ENCODE results near the gene KCNIP1. TPM values are rescaled to one million over a fixed set of nuclear protein-coding genes. Genes with fewer than 3 reads are reported as not detected.
"Not testable (repeated sequence)": the region's sequence is repeated elsewhere in the genome, so short reads cannot be mapped to it uniquely, and the experiment has no call there.

KCNIP1 gene
- total RNA-seq, 2 experiments from 2014 or later = not detected

DNA sequence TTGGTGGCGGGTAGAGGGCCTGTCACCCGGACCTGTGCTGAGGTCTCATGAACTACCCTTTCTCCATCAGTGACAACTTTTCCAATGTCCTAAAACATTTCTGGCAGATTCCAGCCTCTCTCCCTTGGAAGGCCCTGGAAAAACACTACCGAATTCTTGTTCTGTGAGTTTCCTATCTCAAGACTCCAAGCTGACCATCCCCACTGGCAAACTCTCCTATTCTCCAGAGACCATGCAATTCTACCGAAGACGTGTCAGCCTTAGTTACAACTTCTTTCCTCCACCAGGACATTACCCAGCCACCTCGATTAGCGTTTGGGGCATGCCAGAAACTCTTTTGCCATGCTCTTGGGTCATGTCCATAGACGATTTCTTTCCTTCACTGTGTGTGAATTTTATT lies 252.9 kb downstream of the KCNIP1 start:
- POLR2A ChIA-PET = no interaction called here

GRCh38 chr5:170757182-170757601 lies 253.4 kb downstream of the KCNIP1 start:
- Mint-ChIP-seq H3K27me3 (no peaks in the 10 kb centered on the region), H3K4me3 (no peak overlapping the region), H3K9me3 (no peaks in the 10 kb centered on the region), H3K4me1 (no peaks in the 10 kb centered on the region), H3K36me3 (ENCODE audit: low read depth) (no peaks in the 10 kb centered on the region), H3K27ac (no peak overlapping the region)
- CTCF ChIA-PET = no interaction called here
- POLR2A ChIA-PET = no interaction called here
- no peak for DNase-seq

More for the DNA sequence above, 252.9 kb downstream of the KCNIP1 start:
- H3K27me3 Mint-ChIP-seq = no peaks in the 10 kb centered on the region
- H3K9me3 Mint-ChIP-seq = no peaks in the 10 kb centered on the region
- H3K4me1 Mint-ChIP-seq = no peaks in the 10 kb centered on the region
- no peak overlapping the region for H3K4me3 Mint-ChIP-seq
- CTCF ChIA-PET = no interaction called here
- H3K27ac Mint-ChIP-seq = no peak overlapping the region
- H3K36me3 Mint-ChIP-seq (ENCODE audit: low read depth) = no peaks in the 10 kb centered on the region
- no peak for DNase-seq

- no peak for DNase-seq
- Mint-ChIP-seq H3K36me3 (ENCODE audit: low read depth) (no peaks in the 10 kb centered on the region), H3K9me3 (no peaks in the 10 kb centered on the region), H3K27me3 (no peaks in the 10 kb centered on the region), H3K4me1 (no peaks in the 10 kb centered on the region), H3K27ac (no peak overlapping the region), H3K4me3 (no peak overlapping the region)
- POLR2A ChIA-PET = no interaction called here
- CTCF ChIA-PET = no interaction called here
These were observed 253.8 kb downstream of the KCNIP1 start for GRCh38 chr5:170757669-170758068.

DNA sequence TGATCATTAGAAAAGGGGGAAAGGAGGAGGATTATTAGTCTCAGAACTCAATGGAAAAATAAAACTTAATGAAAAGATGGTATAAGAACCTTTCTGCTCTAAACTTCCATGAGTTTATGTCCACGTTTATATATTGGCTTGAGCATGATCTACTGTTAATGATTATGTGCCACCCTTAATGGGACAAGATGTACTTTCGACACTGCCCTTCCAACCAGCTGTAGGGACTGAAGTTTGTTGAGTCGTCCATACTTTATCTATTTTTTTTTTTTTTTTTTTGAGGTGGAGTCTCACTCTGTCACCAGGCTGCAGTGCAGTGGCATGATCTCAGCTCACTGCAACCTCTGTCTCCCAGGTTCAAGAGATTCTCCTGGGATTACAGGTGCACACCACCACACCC lies 254.7 kb downstream of the KCNIP1 start:
- ChIA-PET CTCF (no interaction called here), POLR2A (no interaction called here)
- no peak overlapping the region for H3K4me3 Mint-ChIP-seq
- no peaks in the 10 kb centered on the region for H3K4me1 Mint-ChIP-seq
- DNase-seq = no peak
- no peaks in the 10 kb centered on the region for H3K36me3 Mint-ChIP-seq (ENCODE audit: low read depth)
- no peaks in the 10 kb centered on the region for H3K9me3 Mint-ChIP-seq
- H3K27ac Mint-ChIP-seq = no peak overlapping the region
- no peaks in the 10 kb centered on the region for H3K27me3 Mint-ChIP-seq

GRCh38 chr5:170760113-170760512 lies 256.3 kb downstream of the KCNIP1 start:
- Mint-ChIP-seq H3K9me3 (no peaks in the 10 kb centered on the region), H3K4me3 (no peak overlapping the region), H3K4me1 (no peaks in the 10 kb centered on the region), H3K27me3 (no peaks in the 10 kb centered on the region), H3K36me3 (ENCODE audit: low read depth) (no peaks in the 10 kb centered on the region), H3K27ac (no peak overlapping the region)
- DNase-seq = no peak
- CTCF ChIA-PET = no interaction called here
- POLR2A ChIA-PET = no interaction called here

DNA sequence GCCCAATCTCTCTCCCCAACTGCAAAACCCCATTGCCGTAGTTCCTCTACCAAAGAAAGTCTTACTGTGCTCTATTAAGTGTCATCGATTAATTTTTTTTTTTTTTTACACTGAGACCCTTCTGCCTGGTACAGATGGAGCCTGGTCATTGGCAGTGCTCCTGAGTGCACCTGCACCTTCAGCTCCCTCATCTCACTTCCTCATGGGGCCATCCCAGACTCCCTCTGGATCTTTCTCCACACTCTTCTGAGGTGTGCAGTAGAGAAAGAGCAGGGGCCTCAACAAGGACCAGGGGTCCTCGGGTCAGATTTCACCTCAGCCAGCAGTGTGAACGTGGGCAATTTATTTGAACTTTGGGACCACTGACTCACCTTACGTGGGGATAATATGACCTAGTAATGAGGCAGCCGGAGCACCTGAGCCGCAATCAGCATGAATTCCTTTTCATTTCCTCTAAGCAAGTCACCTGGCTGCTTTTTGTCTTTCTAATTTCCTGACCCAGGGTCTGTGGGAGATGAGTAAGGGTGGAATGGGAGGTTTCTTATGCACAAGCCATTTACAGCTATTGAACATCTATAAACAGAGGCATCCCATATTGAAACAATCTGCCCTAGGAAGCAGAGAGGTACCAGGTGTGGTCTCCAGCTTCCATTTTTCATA lies 257.4 kb downstream of the KCNIP1 start:
- Mint-ChIP-seq H3K4me3 (no peak overlapping the region), H3K4me1 (no peaks in the 10 kb centered on the region), H3K27ac (no peak overlapping the region), H3K9me3 (no peaks in the 10 kb centered on the region), H3K36me3 (ENCODE audit: low read depth) (no peaks in the 10 kb centered on the region), H3K27me3 (no peaks in the 10 kb centered on the region)
- no peak for DNase-seq
- ChIA-PET POLR2A (interaction anchor here (0.6 kb wide), 1 partner anchor 309 kb away, joined by 3 read pairs; no protein-coding TSS in a partner anchor), CTCF (no interaction called here)

- H3K27ac Mint-ChIP-seq = no peak overlapping the region
- no peak for DNase-seq
- no peaks in the 10 kb centered on the region for H3K36me3 Mint-ChIP-seq (ENCODE audit: low read depth)
- H3K27me3 Mint-ChIP-seq = no peaks in the 10 kb centered on the region
- ChIA-PET POLR2A (no interaction called here), CTCF (no interaction called here)
- no peak overlapping the region for H3K4me3 Mint-ChIP-seq
- no peaks in the 10 kb centered on the region for H3K9me3 Mint-ChIP-seq
- no peaks in the 10 kb centered on the region for H3K4me1 Mint-ChIP-seq
These were observed 257.9 kb downstream of the KCNIP1 start for GRCh38 chr5:170761708-170762066.

- H3K4me1 Mint-ChIP-seq; H3K27me3 Mint-ChIP-seq; DNase-seq; H3K4me3 Mint-ChIP-seq; H3K36me3 Mint-ChIP-seq (ENCODE audit: low read depth); CTCF ChIA-PET; POLR2A ChIA-PET; H3K9me3 Mint-ChIP-seq; H3K27ac Mint-ChIP-seq: not testable (repeated sequence)
These were observed 258.5 kb downstream of the KCNIP1 start for GRCh38 chr5:170762298-170762697.

DNA sequence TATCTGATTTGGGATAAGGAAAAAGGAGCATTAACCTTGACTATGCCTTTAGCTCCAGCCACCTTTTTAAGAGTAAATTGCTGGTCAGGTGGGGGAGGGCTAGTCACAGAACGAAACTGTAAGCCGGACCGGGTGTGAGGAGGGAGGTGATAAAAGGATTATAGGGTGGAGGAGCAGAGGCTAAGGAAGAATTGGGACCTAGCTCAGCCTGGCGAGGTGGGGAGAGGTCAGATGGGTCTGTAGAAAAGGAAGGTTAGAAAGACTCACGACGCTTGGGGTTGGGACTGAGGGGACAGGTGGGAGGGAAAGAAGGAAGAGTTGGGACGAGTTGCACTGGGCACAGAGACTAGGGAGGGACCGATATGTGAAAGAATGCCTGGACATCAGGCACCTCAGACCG lies 262.0 kb downstream of the KCNIP1 start:
- DNase-seq; CTCF ChIA-PET; H3K4me3 Mint-ChIP-seq; H3K36me3 Mint-ChIP-seq (ENCODE audit: low read depth); H3K4me1 Mint-ChIP-seq; H3K27ac Mint-ChIP-seq; H3K9me3 Mint-ChIP-seq; H3K27me3 Mint-ChIP-seq; POLR2A ChIA-PET: not testable (repeated sequence)

- Mint-ChIP-seq H3K27ac (no peak overlapping the region), H3K4me3 (no peak overlapping the region), H3K4me1 (no peaks in the 10 kb centered on the region), H3K36me3 (ENCODE audit: low read depth) (no peaks in the 10 kb centered on the region), H3K27me3 (no peaks in the 10 kb centered on the region), H3K9me3 (no peaks in the 10 kb centered on the region)
- CTCF ChIA-PET = no interaction called here
- POLR2A ChIA-PET = no interaction called here
- DNase-seq = no peak
These were observed 265.4 kb downstream of the KCNIP1 start for GRCh38 chr5:170769246-170769645.

DNA sequence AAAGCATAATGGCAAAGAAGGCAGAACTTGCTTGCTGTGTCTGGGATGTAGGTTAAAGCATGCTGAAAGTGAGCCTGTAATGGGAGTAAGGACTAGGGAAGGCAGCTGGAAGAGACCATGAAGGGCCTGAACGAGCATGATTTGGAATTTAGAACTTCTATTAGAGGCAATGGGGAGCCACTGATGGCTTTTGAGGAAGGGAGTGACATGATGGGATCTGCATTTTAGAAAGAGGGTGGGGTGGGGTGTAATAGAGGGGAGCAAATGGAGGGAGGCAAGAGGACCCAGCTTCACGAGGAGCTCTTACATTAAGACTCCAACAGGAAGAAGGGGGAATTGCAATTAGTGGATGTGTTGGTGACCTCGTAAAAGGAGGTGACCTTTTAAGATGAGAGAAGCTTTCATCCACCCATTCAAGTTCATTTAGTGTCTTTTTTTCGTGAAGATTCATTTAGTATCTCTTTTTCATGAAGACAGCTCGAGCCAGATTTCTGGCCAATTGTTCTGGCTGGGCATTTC lies 266.1 kb downstream of the KCNIP1 start:
- POLR2A ChIA-PET = no interaction called here
- no peaks in the 10 kb centered on the region for H3K4me1 Mint-ChIP-seq
- no peaks in the 10 kb centered on the region for H3K27me3 Mint-ChIP-seq
- H3K36me3 Mint-ChIP-seq (ENCODE audit: low read depth) = no peaks in the 10 kb centered on the region
- H3K4me3 Mint-ChIP-seq = no peak overlapping the region
- H3K27ac Mint-ChIP-seq = no peak overlapping the region
- H3K9me3 Mint-ChIP-seq = no peaks in the 10 kb centered on the region
- no peak for DNase-seq
- CTCF ChIA-PET = no interaction called here

GRCh38 chr5:170771496-170771895 lies 267.7 kb downstream of the KCNIP1 start:
- Mint-ChIP-seq H3K9me3 (no peaks in the 10 kb centered on the region), H3K27me3 (no peaks in the 10 kb centered on the region), H3K4me3 (no peak overlapping the region), H3K4me1 (no peaks in the 10 kb centered on the region), H3K36me3 (ENCODE audit: low read depth) (no peaks in the 10 kb centered on the region), H3K27ac (no peak overlapping the region)
- no peak for DNase-seq
- CTCF ChIA-PET = no interaction called here
- POLR2A ChIA-PET = no interaction called here

GRCh38 chr5:170773024-170773985 lies 269.5 kb downstream of the KCNIP1 start:
- Mint-ChIP-seq H3K4me1 (no peaks in the 10 kb centered on the region), H3K4me3 (no peak overlapping the region), H3K36me3 (ENCODE audit: low read depth) (no peaks in the 10 kb centered on the region), H3K9me3 (no peaks in the 10 kb centered on the region), H3K27me3 (no peaks in the 10 kb centered on the region), H3K27ac (no peak overlapping the region)
- DNase-seq = no peak
- ChIA-PET CTCF (no interaction called here), POLR2A (no interaction called here)

DNA sequence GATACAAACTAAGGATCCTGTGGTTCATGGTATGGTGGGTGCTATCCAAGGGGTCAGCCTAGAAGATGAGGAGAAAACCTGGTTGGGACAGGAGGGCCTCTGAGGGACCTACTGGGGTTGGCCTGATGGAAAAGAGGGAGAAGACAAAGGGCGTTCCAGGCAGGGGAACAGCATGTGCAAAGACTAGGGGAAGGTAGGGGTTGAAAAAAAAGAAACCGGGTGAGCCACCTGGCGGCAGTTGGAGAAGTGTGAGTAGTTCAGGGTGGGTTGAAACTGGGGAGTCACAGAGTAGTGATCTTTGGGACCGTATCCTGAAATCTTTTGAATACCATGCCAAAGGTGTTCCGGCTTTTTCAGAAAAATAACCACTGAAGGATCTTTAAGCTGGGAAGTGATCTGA lies 271.0 kb downstream of the KCNIP1 start:
- no peak for DNase-seq
- Mint-ChIP-seq H3K4me3 (no peak overlapping the region), H3K27me3 (no peaks in the 10 kb centered on the region), H3K36me3 (ENCODE audit: low read depth) (no peaks in the 10 kb centered on the region), H3K27ac (no peak overlapping the region), H3K4me1 (no peaks in the 10 kb centered on the region), H3K9me3 (no peaks in the 10 kb centered on the region)
- CTCF ChIA-PET = no interaction called here
- POLR2A ChIA-PET = no interaction called here
